ENCODE measurements around the gene EPHA6. TPM values are rescaled to one million over a fixed set of nuclear protein-coding genes. Genes with fewer than 3 reads are reported as not detected.

The EPHA6 gene
- total and polyA plus RNA-seq, 2 experiments from 2014 or later = not detected

DNA sequence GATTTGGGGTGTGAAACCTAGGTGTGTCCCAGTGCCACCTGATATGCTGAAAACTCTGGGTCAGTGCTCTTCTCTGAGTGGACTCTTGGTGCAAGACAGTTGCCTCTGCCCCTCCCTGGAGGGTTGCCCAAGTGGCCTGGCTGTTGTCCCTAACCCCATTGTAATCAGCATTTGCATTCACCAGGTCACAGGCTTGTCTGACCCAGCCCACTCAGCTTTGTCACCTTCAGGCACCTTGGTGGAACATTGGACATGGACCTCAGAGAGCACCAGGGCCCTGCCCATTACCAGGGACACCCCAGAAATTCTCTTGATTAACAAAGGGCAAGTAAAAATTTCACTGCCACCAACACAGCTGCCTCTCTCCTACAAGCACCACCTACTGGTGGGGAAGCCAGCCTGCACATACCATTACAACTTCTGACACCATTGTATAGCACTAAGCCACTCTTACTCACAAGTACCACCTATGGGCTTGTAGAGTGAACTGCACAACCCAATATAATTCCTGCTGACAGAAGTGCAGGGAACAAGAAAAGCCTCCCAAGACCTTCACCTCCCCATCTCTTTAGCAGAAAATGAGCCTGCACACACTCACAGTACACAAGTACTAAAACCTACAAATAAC lies 324.6 kb downstream of the EPHA6 start:
- Histone ChIP-seq H3K27ac (no peak overlapping the region), H3K4me2 (ENCODE audit: unreplicated experiment) (no peak overlapping the region), H3K9me3 (ENCODE audit: low read depth) (no peaks in the 10 kb centered on the region), H4K20me1 (ENCODE audit: insufficient read depth) (no peaks in the 10 kb centered on the region), H3K27me3 (replicated peaks; ENCODE audit: insufficient read depth) (no peaks in the 10 kb centered on the region), H3K36me3 (ENCODE audit: low read depth) (no peaks in the 10 kb centered on the region), H3K4me1 (ENCODE audit: insufficient read depth) (no peaks in the 10 kb centered on the region), H3F3A (ENCODE audit: insufficient read depth) (no peaks in the 10 kb centered on the region), H3K79me2 (ENCODE audit: insufficient read depth) (no peaks in the 10 kb centered on the region), H2AFZ (no peak overlapping the region), H3K4me3 (no peak overlapping the region), H3K9me2 (ENCODE audit: insufficient read depth) (no peaks in the 10 kb centered on the region; the same call in 1 of the 2 replicates), H3K9ac (no peak overlapping the region)
- no peak for DNase-seq
- TF ChIP-seq EZH2phosphoT487 (IDR thresholded peaks at IDR 0.05; ENCODE audit: insufficient read depth, low read depth) = no peak
- no peak for TF ChIP-seq EZH2 (IDR thresholded peaks at IDR 0.05; ENCODE audit: insufficient read depth, poor library complexity, severe bottlenecking)
- in situ Hi-C loops (cut with MboI) = no loop called here

DNA sequence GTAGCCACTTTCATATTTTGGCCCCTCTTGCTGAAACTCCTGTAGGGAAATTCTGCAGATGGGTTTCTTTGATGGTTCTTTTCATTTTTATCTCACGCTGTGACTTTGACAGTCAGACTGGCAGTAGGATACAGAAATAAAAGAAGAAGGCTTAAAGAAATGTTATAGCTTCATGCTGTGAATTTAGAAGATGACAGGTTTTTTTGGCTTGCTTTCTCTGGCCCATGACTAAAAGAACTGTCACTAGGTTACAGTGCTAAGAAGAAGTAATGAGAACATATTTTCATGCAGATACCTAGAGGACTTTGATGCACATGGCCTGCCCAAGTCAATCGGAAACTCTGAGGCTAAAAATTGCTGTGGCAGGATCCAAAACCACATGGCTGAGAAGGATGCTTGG lies 334.5 kb downstream of the EPHA6 start:
- no peak overlapping the region for H3K27ac ChIP-seq
- no peaks in the 10 kb centered on the region for H3K79me2 ChIP-seq (ENCODE audit: insufficient read depth)
- no peak for DNase-seq
- H3K27me3 ChIP-seq (replicated peaks; ENCODE audit: insufficient read depth) = no peaks in the 10 kb centered on the region
- 36 to 42% methylated on average over 2 of the region's 2 CpGs for WGBS, 2 experiments (ENCODE audit: low coverage in 1 of 2, low lambda C conversion rate in 2 of 2, missing lambda C conversion rate in 2 of 2)
- no peaks in the 10 kb centered on the region for H4K20me1 ChIP-seq (ENCODE audit: insufficient read depth)
- no peak for TF ChIP-seq EZH2 (IDR thresholded peaks at IDR 0.05; ENCODE audit: insufficient read depth, poor library complexity, severe bottlenecking)
- TF ChIP-seq EZH2phosphoT487 (IDR thresholded peaks at IDR 0.05; ENCODE audit: insufficient read depth, low read depth) = no peak
- no peak overlapping the region for H3K4me2 ChIP-seq (ENCODE audit: unreplicated experiment)
- H3K4me3 ChIP-seq = no peak overlapping the region
- H3K9me3 ChIP-seq (ENCODE audit: low read depth) = no peaks in the 10 kb centered on the region
- no peak overlapping the region for H2AFZ ChIP-seq
- H3K36me3 ChIP-seq (ENCODE audit: low read depth) = no peaks in the 10 kb centered on the region
- H3K9ac ChIP-seq = no peak overlapping the region
- no peaks in the 10 kb centered on the region for H3F3A ChIP-seq (ENCODE audit: insufficient read depth)
- no peaks in the 10 kb centered on the region for H3K4me1 ChIP-seq (ENCODE audit: insufficient read depth)
- in situ Hi-C loops (cut with MboI) = no loop called here
- no peaks in the 10 kb centered on the region for H3K9me2 ChIP-seq (ENCODE audit: insufficient read depth)

DNA sequence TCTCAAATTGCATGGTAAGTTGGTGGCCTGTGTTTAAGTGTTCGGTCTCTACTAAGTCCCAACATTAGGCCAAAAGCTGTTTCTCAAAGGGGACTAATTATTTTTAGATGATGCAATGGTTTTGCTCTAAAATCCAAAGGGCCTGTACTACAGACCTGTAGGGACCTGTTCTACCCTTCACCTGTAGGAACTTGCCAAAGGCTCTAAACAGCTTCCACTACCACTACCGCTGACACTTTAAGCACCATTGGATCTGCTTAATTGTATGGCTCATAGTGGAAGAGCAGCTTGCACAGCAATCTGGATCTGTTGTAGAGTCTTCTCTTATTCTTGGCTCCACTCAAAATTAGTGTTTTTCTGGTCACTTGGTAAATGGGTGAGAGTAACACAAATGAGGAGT lies 346.8 kb downstream of the EPHA6 start:
- Histone ChIP-seq H3K36me3 (ENCODE audit: low read depth) (no peaks in the 10 kb centered on the region), H3K4me2 (ENCODE audit: unreplicated experiment) (no peak overlapping the region), H3K4me3 (no peak overlapping the region), H3K9ac (no peak overlapping the region), H3K9me3 (ENCODE audit: low read depth) (no peaks in the 10 kb centered on the region), H3K27ac (no peak overlapping the region), H3K4me1 (ENCODE audit: insufficient read depth) (no peaks in the 10 kb centered on the region), H4K20me1 (ENCODE audit: insufficient read depth) (no peaks in the 10 kb centered on the region), H3K9me2 (ENCODE audit: insufficient read depth) (no peaks in the 10 kb centered on the region), H3F3A (ENCODE audit: insufficient read depth) (no peaks in the 10 kb centered on the region), H3K79me2 (ENCODE audit: insufficient read depth) (no peaks in the 10 kb centered on the region), H3K27me3 (replicated peaks; ENCODE audit: insufficient read depth) (no peaks in the 10 kb centered on the region), H2AFZ (no peak overlapping the region)
- in situ Hi-C loops (cut with MboI) = no loop called here
- 31 to 36% methylated on average over 2 of the region's 2 CpGs for WGBS, 2 experiments (ENCODE audit: low coverage in 1 of 2, low lambda C conversion rate in 2 of 2, missing lambda C conversion rate in 2 of 2)
- DNase-seq = no peak
- TF ChIP-seq EZH2 (IDR thresholded peaks at IDR 0.05; ENCODE audit: insufficient read depth, poor library complexity, severe bottlenecking) = no peak
- TF ChIP-seq EZH2phosphoT487 (IDR thresholded peaks at IDR 0.05; ENCODE audit: insufficient read depth, low read depth) = no peak

DNA sequence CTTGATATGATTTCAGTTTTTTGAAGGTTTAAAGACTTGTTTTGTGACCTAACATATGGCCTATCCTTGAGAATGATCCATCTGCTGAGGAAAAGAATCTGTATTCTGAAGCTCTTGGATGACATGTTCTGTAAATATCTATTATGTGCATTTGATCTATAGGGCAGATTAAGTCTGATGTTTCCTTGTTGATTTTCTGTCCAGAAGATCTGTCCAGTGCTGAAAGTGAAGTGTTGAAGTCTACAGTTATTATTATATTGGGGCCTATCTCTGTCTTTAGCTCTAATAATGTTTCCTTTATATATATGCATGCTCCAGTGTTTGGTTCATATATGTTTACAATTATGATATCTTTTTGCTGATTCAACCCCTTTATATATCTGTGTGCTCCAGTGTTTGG lies 362.8 kb downstream of the EPHA6 start:
- TF ChIP-seq EZH2 (IDR thresholded peaks at IDR 0.05; ENCODE audit: insufficient read depth, poor library complexity, severe bottlenecking) = no peak
- TF ChIP-seq EZH2phosphoT487 (IDR thresholded peaks at IDR 0.05; ENCODE audit: insufficient read depth, low read depth) = no peak
- Histone ChIP-seq H2AFZ (no peak overlapping the region), H3K36me3 (ENCODE audit: low read depth) (no peaks in the 10 kb centered on the region), H3K4me3 (no peak overlapping the region), H3K27ac (no peak overlapping the region), H3K79me2 (ENCODE audit: insufficient read depth) (no peaks in the 10 kb centered on the region), H3K9me3 (ENCODE audit: low read depth) (no peaks in the 10 kb centered on the region), H3K9ac (no peak overlapping the region), H3F3A (ENCODE audit: insufficient read depth) (no peaks in the 10 kb centered on the region), H3K9me2 (ENCODE audit: insufficient read depth) (no peaks in the 10 kb centered on the region), H4K20me1 (ENCODE audit: insufficient read depth) (no peaks in the 10 kb centered on the region), H3K4me2 (ENCODE audit: unreplicated experiment) (no peak overlapping the region), H3K27me3 (replicated peaks; ENCODE audit: insufficient read depth) (no peaks in the 10 kb centered on the region), H3K4me1 (ENCODE audit: insufficient read depth) (no peaks in the 10 kb centered on the region)
- DNase-seq = no peak
- in situ Hi-C loops (cut with MboI) = no loop called here

DNA sequence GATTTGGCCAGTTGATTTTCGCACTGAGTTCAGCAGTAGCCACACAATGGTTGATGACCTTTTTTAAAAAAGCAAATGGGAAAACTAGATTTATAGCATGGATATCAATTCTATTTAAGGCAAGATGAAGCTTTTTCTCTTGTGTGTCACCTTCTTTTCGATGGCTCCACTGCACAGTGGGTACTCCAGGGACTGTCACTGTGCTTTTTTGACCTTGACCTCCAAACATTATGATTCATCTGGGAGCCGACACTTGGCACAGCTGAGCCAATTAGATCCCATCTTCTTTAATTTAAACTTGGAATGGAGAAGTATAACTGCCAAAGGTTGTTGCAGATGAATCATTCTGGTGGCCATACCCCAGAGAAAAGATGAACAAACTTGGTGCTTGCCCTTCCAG lies 367.3 kb downstream of the EPHA6 start:
- no peaks in the 10 kb centered on the region for H3K9me2 ChIP-seq (ENCODE audit: insufficient read depth)
- no peaks in the 10 kb centered on the region for H3K36me3 ChIP-seq (ENCODE audit: low read depth)
- no peak overlapping the region for H3K4me3 ChIP-seq
- H4K20me1 ChIP-seq (ENCODE audit: insufficient read depth) = no peaks in the 10 kb centered on the region
- in situ Hi-C loops (cut with MboI) = no loop called here
- no peak overlapping the region for H3K4me2 ChIP-seq (ENCODE audit: unreplicated experiment)
- TF ChIP-seq EZH2 (IDR thresholded peaks at IDR 0.05; ENCODE audit: insufficient read depth, poor library complexity, severe bottlenecking) (no peak), EZH2phosphoT487 (IDR thresholded peaks at IDR 0.05; ENCODE audit: insufficient read depth, low read depth) (no peak)
- no peak for DNase-seq
- no peaks in the 10 kb centered on the region for H3K4me1 ChIP-seq (ENCODE audit: insufficient read depth)
- no peaks in the 10 kb centered on the region for H3K27me3 ChIP-seq (replicated peaks; ENCODE audit: insufficient read depth)
- 14 to 15% methylated on average over 3 of the region's 3 CpGs for WGBS, 2 experiments (ENCODE audit: low coverage in 1 of 2, low lambda C conversion rate in 2 of 2, missing lambda C conversion rate in 2 of 2)
- H3F3A ChIP-seq (ENCODE audit: insufficient read depth) = no peaks in the 10 kb centered on the region
- no peaks in the 10 kb centered on the region for H3K79me2 ChIP-seq (ENCODE audit: insufficient read depth)
- H3K27ac ChIP-seq = no peak overlapping the region
- H2AFZ ChIP-seq = no peak overlapping the region
- no peak overlapping the region for H3K9ac ChIP-seq
- no peaks in the 10 kb centered on the region for H3K9me3 ChIP-seq (ENCODE audit: low read depth)

Data from GM23248 (cell line).